GM10266 (cell line): ENCODE data around the gene PTPRN2.
"Not testable (repeated sequence)": the region's sequence is repeated elsewhere in the genome, so short reads cannot be mapped to it uniquely, and the experiment has no call there.

Experiments
- DNase-seq: peaks from one replicate; pipeline ENCODE4 v3.0.0; 2012; ENCODE audit errors: extremely low spot score
- TF ChIP-seq, protein P1 (sequence below): IDR thresholded peaks from 2 replicates; pipeline ENCODE4 v1.5.1; 2012; ENCODE audit warnings: mild to moderate bottlenecking, low read depth; ENCODE audit not compliant: control insufficient read depth, insufficient read depth; ENCODE audit errors: missing control alignments

PTPRN2 gene

DNA sequence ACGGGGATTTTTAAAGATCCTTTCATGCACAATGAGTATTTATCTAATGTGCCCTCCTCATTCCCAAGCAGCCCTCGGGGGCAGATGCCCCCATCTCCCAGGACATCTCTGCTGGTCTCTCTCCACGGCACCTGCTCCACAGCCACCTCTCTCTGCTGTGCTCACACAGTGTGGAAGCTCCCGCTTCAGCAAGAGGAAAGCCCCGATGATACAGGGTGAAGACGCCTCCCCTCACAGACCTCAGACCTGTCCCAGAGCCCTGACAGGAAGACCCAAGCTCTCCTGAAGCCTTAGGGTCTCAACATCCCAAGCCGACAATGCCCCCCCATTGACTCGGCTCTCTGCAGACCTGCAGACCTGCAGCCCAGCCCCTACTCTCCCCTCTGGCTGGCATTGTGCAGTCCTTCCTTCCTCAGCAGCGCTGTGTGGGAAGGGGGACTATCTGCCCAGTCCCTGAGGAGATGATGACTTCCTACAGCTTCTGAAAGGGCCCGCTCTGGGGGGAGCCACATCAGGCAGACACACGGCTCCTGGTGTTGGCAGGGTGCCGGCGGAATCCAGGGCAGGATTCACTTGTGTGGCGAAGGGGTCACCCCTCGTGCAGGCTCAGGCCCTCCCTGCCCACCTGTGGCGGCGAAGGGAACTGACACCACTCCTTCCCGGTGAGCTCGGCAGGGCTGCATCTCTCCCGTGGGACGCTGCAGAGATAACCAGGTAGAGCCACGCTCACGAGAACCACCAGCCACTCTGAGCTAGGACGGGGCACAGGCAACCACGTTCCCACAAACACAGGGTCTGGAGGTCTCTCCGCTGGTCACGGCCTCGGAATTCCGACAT, 61.8 kb downstream of the PTPRN2 start:
- TF ChIP-seq, protein P1, sequence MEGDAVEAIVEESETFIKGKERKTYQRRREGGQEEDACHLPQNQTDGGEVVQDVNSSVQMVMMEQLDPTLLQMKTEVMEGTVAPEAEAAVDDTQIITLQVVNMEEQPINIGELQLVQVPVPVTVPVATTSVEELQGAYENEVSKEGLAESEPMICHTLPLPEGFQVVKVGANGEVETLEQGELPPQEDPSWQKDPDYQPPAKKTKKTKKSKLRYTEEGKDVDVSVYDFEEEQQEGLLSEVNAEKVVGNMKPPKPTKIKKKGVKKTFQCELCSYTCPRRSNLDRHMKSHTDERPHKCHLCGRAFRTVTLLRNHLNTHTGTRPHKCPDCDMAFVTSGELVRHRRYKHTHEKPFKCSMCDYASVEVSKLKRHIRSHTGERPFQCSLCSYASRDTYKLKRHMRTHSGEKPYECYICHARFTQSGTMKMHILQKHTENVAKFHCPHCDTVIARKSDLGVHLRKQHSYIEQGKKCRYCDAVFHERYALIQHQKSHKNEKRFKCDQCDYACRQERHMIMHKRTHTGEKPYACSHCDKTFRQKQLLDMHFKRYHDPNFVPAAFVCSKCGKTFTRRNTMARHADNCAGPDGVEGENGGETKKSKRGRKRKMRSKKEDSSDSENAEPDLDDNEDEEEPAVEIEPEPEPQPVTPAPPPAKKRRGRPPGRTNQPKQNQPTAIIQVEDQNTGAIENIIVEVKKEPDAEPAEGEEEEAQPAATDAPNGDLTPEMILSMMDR = no peak
- DNase-seq = no peak

DNA sequence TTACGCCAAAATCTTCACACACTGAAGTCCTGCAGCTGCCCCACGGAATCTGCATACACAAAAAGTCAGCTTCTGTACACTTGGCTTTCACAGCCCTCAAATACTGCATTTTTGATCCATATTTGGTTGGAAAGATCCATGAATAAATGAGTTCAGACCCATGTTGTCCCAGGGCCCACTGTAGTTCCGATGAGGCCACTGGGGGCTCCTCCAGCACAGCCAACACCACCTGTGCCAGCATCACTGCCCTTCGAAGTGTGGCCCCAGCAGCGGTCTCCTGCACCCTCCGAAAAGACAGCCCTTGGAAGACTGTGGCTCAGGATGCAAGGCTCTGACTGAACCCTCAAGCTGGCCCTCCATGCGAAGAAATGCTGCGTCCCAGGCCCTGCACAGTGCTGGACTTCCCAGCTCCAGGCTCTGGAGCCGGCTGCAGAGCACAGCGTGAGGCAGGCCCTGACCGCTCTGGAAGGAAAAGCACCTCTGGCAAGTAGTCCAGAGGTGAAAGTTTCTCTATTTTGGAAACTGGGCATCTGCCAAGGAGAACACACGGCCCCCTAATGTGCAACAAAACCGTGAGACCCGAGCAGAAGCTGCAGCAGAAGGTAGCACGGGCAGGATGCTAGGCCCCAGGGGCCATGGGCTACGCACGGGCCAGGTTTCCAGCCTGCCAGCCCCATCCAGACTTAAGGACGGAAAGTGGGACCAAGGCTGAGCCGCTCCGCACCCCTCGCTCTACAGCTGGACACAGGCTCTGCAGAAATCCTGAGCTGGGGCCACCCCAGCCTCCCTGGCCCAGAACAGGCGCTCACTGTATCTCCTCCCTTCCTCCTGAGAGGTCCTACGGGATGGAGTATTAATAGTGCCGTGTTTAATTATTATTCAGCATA, 62.6 kb downstream of the PTPRN2 start:
- TF ChIP-seq, protein P1 = no peak
- no peak for DNase-seq

DNA sequence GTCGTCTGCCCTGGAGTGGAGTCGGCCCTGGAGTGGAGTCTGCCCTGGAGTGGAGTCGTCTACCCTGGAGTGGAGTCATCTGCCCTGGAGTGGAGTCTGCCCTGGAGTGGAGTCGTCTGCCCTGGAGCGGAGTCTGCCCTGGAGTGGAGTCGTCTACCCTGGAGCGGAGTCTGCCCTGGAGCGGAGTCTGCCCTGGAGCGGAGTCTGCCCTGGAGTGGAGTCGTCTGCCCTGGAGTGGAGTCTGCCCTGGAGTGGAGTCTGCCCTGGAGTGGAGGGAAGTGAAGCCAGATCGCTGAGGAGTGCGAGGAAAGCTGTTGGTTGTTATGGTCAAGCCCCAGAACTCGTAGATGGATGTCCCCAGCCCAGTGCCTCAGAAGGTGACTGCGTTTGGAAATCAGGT, 63.3 kb downstream of the PTPRN2 start:
- not testable (repeated sequence) for DNase-seq

DNA sequence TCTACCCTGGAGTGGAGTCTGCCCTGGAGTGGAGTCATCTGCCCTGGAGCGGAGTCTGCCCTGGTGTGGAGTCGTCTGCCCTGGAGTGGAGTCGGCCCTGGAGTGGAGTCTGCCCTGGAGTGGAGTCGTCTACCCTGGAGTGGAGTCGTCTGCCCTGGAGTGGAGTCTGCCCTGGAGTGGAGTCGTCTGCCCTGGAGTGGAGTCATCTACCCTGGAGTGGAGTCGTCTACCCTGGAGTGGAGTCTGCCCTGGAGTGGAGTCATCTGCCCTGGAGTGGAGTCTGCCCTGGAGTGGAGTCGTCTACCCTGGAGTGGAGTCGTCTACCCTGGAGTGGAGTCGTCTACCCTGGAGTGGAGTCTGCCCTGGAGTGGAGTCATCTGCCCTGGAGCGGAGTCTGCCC, 63.7 kb downstream of the PTPRN2 start:
- DNase-seq = not testable (repeated sequence)

DNA sequence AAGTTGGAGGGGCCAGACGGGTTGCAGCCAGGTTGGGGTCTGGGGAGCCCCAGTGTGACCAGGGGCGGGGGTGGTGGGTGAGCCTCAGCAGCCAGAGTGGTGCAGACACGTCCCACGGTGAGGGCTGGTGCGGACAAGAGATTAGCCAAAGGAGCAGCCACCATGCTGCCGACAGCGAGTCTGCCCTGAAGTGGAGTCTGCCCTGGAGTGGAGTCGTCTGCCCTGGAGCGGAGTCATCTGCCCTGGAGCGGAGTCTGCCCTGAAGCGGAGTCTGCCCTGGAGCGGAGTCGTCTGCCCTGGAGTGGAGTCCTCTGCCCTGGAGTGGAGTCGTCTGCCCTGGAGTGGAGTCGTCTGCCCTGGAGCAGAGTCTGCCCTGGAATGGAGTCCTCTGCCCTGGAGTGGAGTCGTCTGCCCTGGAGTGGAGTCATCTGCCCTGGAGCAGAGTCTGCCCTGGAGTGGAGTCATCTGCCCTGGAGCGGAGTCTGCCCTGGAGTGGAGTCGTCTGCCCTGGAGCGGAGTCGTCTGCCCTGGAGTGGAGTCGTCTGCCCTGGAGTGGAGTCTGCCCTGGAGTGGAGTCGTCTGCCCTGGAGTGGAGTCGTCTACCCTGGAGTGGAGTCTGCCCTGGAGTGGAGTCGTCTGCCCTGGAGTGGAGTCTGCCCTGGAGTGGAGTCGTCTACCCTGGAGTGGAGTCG, 64.3 kb downstream of the PTPRN2 start:
- DNase-seq = not testable (repeated sequence)

DNA sequence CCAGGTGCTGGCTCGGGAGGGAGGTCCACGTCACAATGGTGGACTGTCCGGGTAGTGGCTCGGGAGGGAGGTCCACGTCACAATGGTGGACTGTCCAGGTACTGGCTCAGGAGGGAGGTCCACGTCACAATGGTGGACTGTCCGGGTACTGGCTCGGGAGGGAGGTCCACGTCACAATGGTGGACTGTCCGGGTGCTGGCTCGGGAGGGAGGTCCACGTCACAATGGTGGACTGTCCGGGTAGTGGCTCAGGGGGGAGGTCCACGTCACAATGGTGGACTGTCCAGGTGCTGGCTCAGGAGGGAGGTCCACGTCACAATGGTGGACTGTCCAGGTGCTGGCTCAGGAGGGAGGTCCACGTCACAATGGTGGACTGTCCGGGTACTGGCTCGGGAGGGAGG, 65.8 kb downstream of the PTPRN2 start:
- DNase-seq = not testable (repeated sequence)

DNA sequence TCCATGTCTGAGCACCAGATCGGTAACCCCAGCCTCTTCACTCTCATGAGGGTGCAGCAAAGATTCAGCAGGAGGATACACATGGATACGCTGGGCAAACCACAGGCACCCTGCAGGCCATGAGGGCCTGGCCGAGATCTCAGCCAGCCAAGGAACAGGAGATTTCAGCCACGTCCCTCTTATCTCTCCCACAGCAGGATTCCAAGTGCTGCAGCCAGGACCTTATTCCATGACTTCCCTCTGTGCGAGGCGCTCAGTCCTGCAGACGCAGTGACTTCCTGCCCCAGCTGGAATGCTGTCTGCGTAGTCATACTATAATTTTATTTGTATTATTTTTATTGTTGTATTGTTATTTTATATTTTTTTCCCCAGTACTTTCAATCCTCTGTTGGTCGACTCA, 66.8 kb downstream of the PTPRN2 start:
- TF ChIP-seq, protein P1 = no peak
- no peak for DNase-seq

DNA sequence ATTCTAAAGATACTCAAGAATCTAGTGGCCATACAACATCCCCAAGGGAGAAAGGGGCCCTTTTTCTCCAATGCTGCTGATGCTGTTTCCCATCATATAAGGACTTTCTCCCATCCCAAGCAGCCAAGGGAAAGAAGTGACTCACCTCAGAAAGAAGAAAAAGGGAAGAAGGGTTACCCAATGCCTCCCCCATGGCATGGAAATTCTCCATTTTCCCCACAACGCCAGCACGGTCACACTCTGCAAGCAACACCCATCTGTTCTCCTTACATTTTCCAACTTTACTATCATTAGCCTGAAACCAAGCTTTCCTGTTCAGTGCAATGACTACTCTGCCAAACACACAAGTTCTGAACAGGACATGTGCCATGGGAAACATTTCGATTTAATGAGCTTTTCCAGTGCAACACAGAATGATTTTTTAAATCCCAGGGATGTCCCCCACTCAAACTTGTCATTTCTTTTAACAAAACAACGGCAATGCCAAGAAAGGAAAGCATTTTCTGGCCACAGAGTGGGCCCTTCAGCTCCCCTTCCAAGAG, 67.9 kb downstream of the PTPRN2 start:
- DNase-seq = no peak
- TF ChIP-seq, protein P1 = no peak
